GM23248 (cell line): ENCODE results near the gene ZNF438.

Source experiments
- EZH2 ChIP-seq: fragments of 200-600 bp; sonication (generic); IDR thresholded peaks from 2 replicates; pipeline ENCODE4 v1.6.1; 2018; ENCODE audit warnings: antibody characterized with exemption, mild to moderate bottlenecking; ENCODE audit not compliant: insufficient read depth, poor library complexity, severe bottlenecking
- EZH2phosphoT487 ChIP-seq: fragments of 200-600 bp; sonication (generic); IDR thresholded peaks from 2 replicates; pipeline ENCODE4 v1.6.1; 2018; ENCODE audit warnings: antibody characterized with exemption, moderate library complexity, mild to moderate bottlenecking, low read depth; ENCODE audit not compliant: insufficient read depth

DNA sequence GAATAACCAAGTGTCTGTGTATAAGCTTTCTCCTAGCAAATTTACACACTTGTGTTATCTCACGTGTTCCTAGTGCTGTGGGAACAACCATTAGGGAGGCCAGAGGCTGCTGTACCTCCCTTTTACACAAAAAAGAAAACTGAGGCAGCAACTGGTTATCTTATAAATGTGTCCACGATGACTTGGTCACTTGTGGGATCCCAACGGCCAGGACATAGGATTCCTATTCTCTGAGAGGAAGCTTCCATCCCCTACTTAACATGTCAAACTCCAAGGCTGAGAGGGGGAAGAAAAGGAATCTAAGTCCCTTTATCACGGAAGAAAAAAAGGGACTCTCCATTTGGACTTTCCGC lies 484 bp downstream of the ZNF438 start:
- TF ChIP-seq EZH2phosphoT487, result no peak
- TF ChIP-seq EZH2, result no peak
